Activated CD4-positive, alpha-beta T cell treated with anti-CD3 and anti-CD28 coated beads for 24 hours (primary cell): ENCODE measurements around the gene FLVCR1.
"Not testable (repeated sequence)": the region's sequence is repeated elsewhere in the genome, so short reads cannot be mapped to it uniquely, and the experiment has no call there.

ENCODE experiments used
- DNase-seq, 2 donors: peaks; one replicate each; pipeline ENCODE4 v3.0.0-alpha.2; 2020; ENCODE audit warnings: low read depth in 2 of 2

Gene FLVCR1

GRCh38 chr1:212857992-212858460, at the start of gene FLVCR1:
TSS of gene FLVCR1 (plus strand) at chr1:212858275. CDS start at chr1:212858453, 178 bp downstream.
- DNase-seq: peak; percentile 90 to 91

- no peak for DNase-seq
These were observed 43.3 kb upstream of the FLVCR1 start for GRCh38 chr1:212814537-212815334.

- DNase-seq: no peak
These were observed 41.4 kb upstream of the FLVCR1 start for GRCh38 chr1:212816567-212817278.

GRCh38 chr1:212819726-212820125, 38.3 kb upstream of the FLVCR1 start:
- DNase-seq: no peak

GRCh38 chr1:212820969-212821368, 37.1 kb upstream of the FLVCR1 start:
- no peak for DNase-seq

- no peak for DNase-seq
These were observed 35.1 kb upstream of the FLVCR1 start for GRCh38 chr1:212822956-212823355.

- no peak for DNase-seq
These were observed 33.9 kb upstream of the FLVCR1 start for GRCh38 chr1:212824201-212824600.

GRCh38 chr1:212825798-212826452, 32.1 kb upstream of the FLVCR1 start:
- no peak for DNase-seq

- no peak for DNase-seq
These were observed 30.8 kb upstream of the FLVCR1 start for GRCh38 chr1:212827171-212827776.

GRCh38 chr1:212827831-212828278, 30.2 kb upstream of the FLVCR1 start:
- no peak for DNase-seq

- no peak for DNase-seq
These were observed 29.7 kb upstream of the FLVCR1 start for GRCh38 chr1:212828395-212828794.

- DNase-seq: not testable (repeated sequence)
These were observed 24.6 kb upstream of the FLVCR1 start for GRCh38 chr1:212833211-212834207.

- no peak for DNase-seq
These were observed 19.9 kb upstream of the FLVCR1 start for GRCh38 chr1:212838145-212838544.

GRCh38 chr1:212844521-212844920, 13.6 kb upstream of the FLVCR1 start:
- not testable (repeated sequence) for DNase-seq

GRCh38 chr1:212847549-212847948, 10.5 kb upstream of the FLVCR1 start, which contains the start of gene SPATA45:
TSS of gene SPATA45 (minus strand) at chr1:212847649. CDS start at chr1:212836149, 11,500 bp downstream.
- no peak for DNase-seq

- no peak for DNase-seq
These were observed 5.9 kb upstream of the FLVCR1 start for GRCh38 chr1:212852105-212852688.

- DNase-seq: no peak
These were observed 4.4 kb upstream of the FLVCR1 start for GRCh38 chr1:212853658-212854057.

GRCh38 chr1:212856755-212857154, 1.3 kb upstream of the FLVCR1 start:
- DNase-seq: no peak

GRCh38 chr1:212858461-212859265, 588 bp downstream of the FLVCR1 start:
- no peak for DNase-seq
